Type B pancreatic cell (in vitro differentiated cells): ENCODE measurements around the gene SEMA3D. TPM values are rescaled to one million over a fixed set of nuclear protein-coding genes. Genes with fewer than 3 reads are reported as not detected.

Experiments used
- DNase-seq: peaks from one replicate; pipeline ENCODE4 v3.0.0; 2021; ENCODE audit warnings: mixed read lengths; ENCODE audit not compliant: unreplicated experiment; ENCODE audit errors: extremely low spot score
- H3K27ac Mint-ChIP-seq: 2 replicates; pipeline ENCODE4 v1.8.0; 2021; ENCODE audit warnings: mild to moderate bottlenecking, mixed read lengths
- H3K27me3 Mint-ChIP-seq: 2 replicates; pipeline ENCODE4 v1.8.0; 2021; ENCODE audit warnings: mixed read lengths
- H3K36me3 Mint-ChIP-seq: 2 replicates; pipeline ENCODE4 v1.8.0; 2021; ENCODE audit warnings: mixed read lengths
- H3K4me1 Mint-ChIP-seq: one replicate; pipeline ENCODE4 v1.8.0; 2021; ENCODE audit warnings: mixed read lengths; ENCODE audit not compliant: unreplicated experiment
- H3K4me3 Mint-ChIP-seq: 2 replicates; pipeline ENCODE4 v1.8.0; 2021; ENCODE audit warnings: mild to moderate bottlenecking, mixed read lengths
- H3K9me3 Mint-ChIP-seq: 2 replicates; pipeline ENCODE4 v1.8.0; 2021; ENCODE audit warnings: mixed read lengths
- CTCF ChIP-seq: fragments of 200-600 bp; sonication (generic); conservative IDR thresholded peaks from 2 replicates; pipeline ENCODE4 v1.5.0; 2021; ENCODE audit warnings: antibody characterized with exemption, mild to moderate bottlenecking
- total RNA-seq: library from RNA; stranded (reverse); gene quantifications from 2 replicates; pipeline ENCODE4 v1.2.1, GENCODE V29; 2021; ENCODE audit warnings: low replicate concordance

SEMA3D gene
- total RNA-seq, 1 donor from 2014 or later: 52.9 TPM

GRCh38 chr7:85052056-85052737 lies 134.7 kb downstream of the SEMA3D start:
- no peak overlapping the region for H3K4me3 Mint-ChIP-seq
- no peak overlapping the region for H3K27ac Mint-ChIP-seq
- no peak for TF ChIP-seq CTCF

GRCh38 chr7:85046534-85046933 lies 140.3 kb downstream of the SEMA3D start:
- Mint-ChIP-seq H3K27ac (no peak overlapping the region), H3K4me1 (peaks cover 25% of the 10 kb centered on the region), H3K36me3 (no peaks in the 10 kb centered on the region), H3K27me3 (no peaks in the 10 kb centered on the region), H3K4me3 (no peak overlapping the region), H3K9me3 (no peaks in the 10 kb centered on the region)
- no peak for DNase-seq
- no peak for TF ChIP-seq CTCF

More at GRCh38 chr7:85052056-85052737, 134.7 kb downstream of the SEMA3D start:
- peaks cover 5% of the 10 kb centered on the region for H3K36me3 Mint-ChIP-seq
- no peak for DNase-seq
- peaks cover 6% of the 10 kb centered on the region for H3K9me3 Mint-ChIP-seq
- H3K4me1 Mint-ChIP-seq: peaks cover 33% of the 10 kb centered on the region
- no peaks in the 10 kb centered on the region for H3K27me3 Mint-ChIP-seq

- Mint-ChIP-seq H3K4me1 (peaks cover 7% of the 10 kb centered on the region), H3K4me3 (no peak overlapping the region), H3K27ac (no peak overlapping the region), H3K27me3 (no peaks in the 10 kb centered on the region), H3K36me3 (no peaks in the 10 kb centered on the region), H3K9me3 (no peaks in the 10 kb centered on the region)
- peak; percentile 86 for TF ChIP-seq CTCF
- DNase-seq: no peak
These were observed 145.1 kb downstream of the SEMA3D start for GRCh38 chr7:85041605-85042216.

- H3K4me1 Mint-ChIP-seq: no peaks in the 10 kb centered on the region
- no peak for DNase-seq
- no peak overlapping the region for H3K27ac Mint-ChIP-seq
- H3K4me3 Mint-ChIP-seq: no peak overlapping the region
- H3K36me3 Mint-ChIP-seq: peaks cover 7% of the 10 kb centered on the region
- no peak for TF ChIP-seq CTCF
- no peaks in the 10 kb centered on the region for H3K9me3 Mint-ChIP-seq
- H3K27me3 Mint-ChIP-seq: no peaks in the 10 kb centered on the region
These were observed 147.5 kb downstream of the SEMA3D start for GRCh38 chr7:85039196-85039923.

- Mint-ChIP-seq H3K4me3 (no peak overlapping the region), H3K27ac (no peak overlapping the region), H3K9me3 (no peaks in the 10 kb centered on the region), H3K4me1 (no peaks in the 10 kb centered on the region), H3K36me3 (peaks cover 7% of the 10 kb centered on the region), H3K27me3 (no peaks in the 10 kb centered on the region)
- no peak for TF ChIP-seq CTCF
- no peak for DNase-seq
These were observed 148.4 kb downstream of the SEMA3D start for GRCh38 chr7:85038466-85038865.
